Parathyroid adenoma (tissue), 2 donors: ENCODE measurements around the gene ZNF580.

ENCODE experiments used
- H2AFZ ChIP-seq: fragments of 300-600 bp; sonication (generic); one replicate; pipeline ENCODE4 v1.7.0; 2017; ENCODE audit warnings: antibody characterized with exemption, mild to moderate bottlenecking
- H3K27ac ChIP-seq: fragments of 300-600 bp; sonication (generic); one replicate; pipeline ENCODE4 v1.7.0; 2017
- H3K27me3 ChIP-seq: fragments of 300-600 bp; sonication (generic); one replicate; pipeline ENCODE4 v1.7.0; 2017; ENCODE audit warnings: low read length; ENCODE audit not compliant: control insufficient read depth, insufficient read depth
- H3K36me3 ChIP-seq: fragments of 300-600 bp; sonication (generic); one replicate; pipeline ENCODE4 v1.7.0; 2017; ENCODE audit warnings: low read length; ENCODE audit not compliant: control insufficient read depth, insufficient read depth
- H3K4me1 ChIP-seq: fragments of 300-600 bp; sonication (generic); one replicate; pipeline ENCODE4 v1.7.0; 2017; ENCODE audit warnings: control low read depth
- H3K4me2 ChIP-seq: fragments of 300-600 bp; sonication (generic); one replicate; pipeline ENCODE4 v1.7.0; 2017; ENCODE audit warnings: low read length
- H3K4me3 ChIP-seq: fragments of 300-600 bp; sonication (generic); one replicate; pipeline ENCODE4 v1.7.0; 2017; ENCODE audit warnings: low read depth, low read length
- H3K79me2 ChIP-seq: fragments of 300-600 bp; sonication (generic); one replicate; pipeline ENCODE4 v1.7.0; 2017; ENCODE audit warnings: control low read depth
- H3K9ac ChIP-seq: fragments of 300-600 bp; sonication (generic); one replicate; pipeline ENCODE4 v1.7.0; 2017; ENCODE audit warnings: mild to moderate bottlenecking
- H3K9me3 ChIP-seq: fragments of 300-600 bp; sonication (generic); one replicate; pipeline ENCODE4 v1.7.0; 2017; ENCODE audit warnings: low read length; ENCODE audit not compliant: control insufficient read depth
- CTCF ChIP-seq: fragments of 300-600 bp; sonication (generic); IDR thresholded peaks from one replicate; pipeline ENCODE4 v1.7.0; 2017; ENCODE audit warnings: antibody characterized with exemption, mild to moderate bottlenecking
- donor health status: primary hyperparathyroidism.

The ZNF580 gene

GRCh38 chr19:55667006-55667381 lies 26.2 kb downstream of the ZNF580 start:
- H3K79me2 ChIP-seq: peaks cover 75% of the 10 kb centered on the region
- H3K9ac ChIP-seq: no peak overlapping the region
- no peaks in the 10 kb centered on the region for H3K36me3 ChIP-seq
- H3K27ac ChIP-seq: no peak overlapping the region
- no peaks in the 10 kb centered on the region for H3K27me3 ChIP-seq
- H3K4me2 ChIP-seq: no peak overlapping the region
- no peak overlapping the region for H3K4me3 ChIP-seq
- peaks cover 5% of the 10 kb centered on the region for H3K4me1 ChIP-seq
- no peak overlapping the region for H2AFZ ChIP-seq
- TF ChIP-seq CTCF: no peak
- H3K9me3 ChIP-seq: no peaks in the 10 kb centered on the region

GRCh38 chr19:55667511-55667910 lies 26.7 kb downstream of the ZNF580 start:
- H2AFZ ChIP-seq: no peak overlapping the region
- no peak overlapping the region for H3K4me2 ChIP-seq
- H3K27me3 ChIP-seq: no peaks in the 10 kb centered on the region
- H3K9me3 ChIP-seq: no peaks in the 10 kb centered on the region
- peaks cover 70% of the 10 kb centered on the region for H3K79me2 ChIP-seq
- no peak overlapping the region for H3K27ac ChIP-seq
- no peak overlapping the region for H3K9ac ChIP-seq
- H3K4me1 ChIP-seq: peaks cover 5% of the 10 kb centered on the region
- TF ChIP-seq CTCF: no peak
- no peak overlapping the region for H3K4me3 ChIP-seq
- no peaks in the 10 kb centered on the region for H3K36me3 ChIP-seq

GRCh38 chr19:55667958-55668357 lies 27.2 kb downstream of the ZNF580 start:
- TF ChIP-seq CTCF: no peak
- H3K9me3 ChIP-seq: no peaks in the 10 kb centered on the region
- no peak overlapping the region for H3K9ac ChIP-seq
- H3K79me2 ChIP-seq: peaks cover 65% of the 10 kb centered on the region
- H3K4me1 ChIP-seq: peaks cover 5% of the 10 kb centered on the region
- H3K4me2 ChIP-seq: no peak overlapping the region
- H3K36me3 ChIP-seq: no peaks in the 10 kb centered on the region
- no peaks in the 10 kb centered on the region for H3K27me3 ChIP-seq
- no peak overlapping the region for H3K27ac ChIP-seq
- H2AFZ ChIP-seq: no peak overlapping the region
- H3K4me3 ChIP-seq: no peak overlapping the region

GRCh38 chr19:55668603-55669348 lies 28.0 kb downstream of the ZNF580 start:
- Histone ChIP-seq H2AFZ (no peak overlapping the region), H3K4me1 (peaks cover 5% of the 10 kb centered on the region), H3K9ac (no peak overlapping the region), H3K9me3 (no peaks in the 10 kb centered on the region), H3K36me3 (no peaks in the 10 kb centered on the region), H3K4me2 (no peak overlapping the region), H3K4me3 (no peak overlapping the region), H3K27me3 (no peaks in the 10 kb centered on the region), H3K79me2 (peaks cover 57% of the 10 kb centered on the region), H3K27ac (no peak overlapping the region)
- no peak for TF ChIP-seq CTCF
